ENCODE results near the gene SEMA5B. TPM values are rescaled to one million over a fixed set of nuclear protein-coding genes. Genes with fewer than 3 reads are reported as not detected.

The SEMA5B gene
- total and polyA plus RNA-seq, 9 of the 15 experiments (the other 6 are each of a cell fraction or from before 2014, with no cell fraction given): not detected

- TF ChIP-seq ZNF407 (IDR thresholded peaks at IDR 0.05; ENCODE audit: low read depth): no peak
- TF ChIP-seq RAD21 (CRISPR knock-in tag; conservative IDR thresholded peaks at IDR 0.05 in 1 of 2, IDR thresholded peaks at IDR 0.05 in 1 of 2): peak; percentile 43 to 74; a peak in 3 of 4 replicates
These were observed 84.4 kb downstream of the SEMA5B start (continued) for GRCh38 chr3:122942937-122943827.

Measured in K562 (cell line).